Stimulated activated CD4-positive, alpha-beta T cell treated with anti-CD3 and anti-CD28 coated beads, Interleukin-2, amount 100 ng/mL, for 24 hours (primary cell): Measurements from ENCODE around the gene ITIH5.

Experiments used
- DNase-seq, 2 donors: peaks; one replicate each; pipeline ENCODE4 v3.0.0-alpha.2; 2020

The ITIH5 gene

DNA sequence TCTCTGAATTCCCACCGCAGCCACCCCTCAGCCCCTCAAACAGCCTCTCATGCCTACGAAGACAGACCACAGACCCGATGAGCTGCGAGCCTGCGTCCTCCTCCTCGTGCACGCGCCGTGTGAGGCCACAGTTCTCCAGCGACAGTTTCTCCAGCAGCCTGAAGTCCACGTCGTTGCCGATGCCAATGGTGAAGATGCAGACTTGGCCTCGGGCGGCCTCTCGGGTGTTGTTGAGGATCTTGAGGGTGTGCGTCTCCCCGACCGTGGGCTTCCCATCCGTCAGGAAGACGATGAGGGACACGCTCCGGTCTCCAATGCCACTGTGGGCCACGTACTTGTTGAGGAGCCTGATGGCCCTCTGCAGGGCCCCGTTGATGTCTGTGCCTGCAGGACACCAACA, 87.1 kb downstream of the ITIH5 start:
- DNase-seq, result no peak

DNA sequence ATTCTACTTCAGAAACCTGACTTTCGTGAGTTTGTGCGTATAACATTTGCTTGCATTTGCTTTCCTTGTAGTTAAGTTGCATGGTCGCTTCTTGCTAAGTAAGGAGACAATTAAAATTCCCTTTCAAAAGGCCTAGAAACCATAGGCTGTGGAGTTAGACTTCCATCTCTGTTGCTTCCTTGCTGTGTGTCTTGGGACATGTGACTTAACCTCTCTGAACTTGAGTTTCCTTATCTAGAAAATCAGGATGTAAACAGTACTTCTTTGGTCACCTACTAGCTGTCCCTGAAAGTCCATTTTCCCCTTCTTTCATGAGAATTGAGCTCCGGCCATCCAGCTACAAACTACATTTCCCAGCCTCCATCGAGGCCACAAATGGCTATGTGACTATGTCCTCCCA, 89.2 kb downstream of the ITIH5 start:
- no peak for DNase-seq

DNA sequence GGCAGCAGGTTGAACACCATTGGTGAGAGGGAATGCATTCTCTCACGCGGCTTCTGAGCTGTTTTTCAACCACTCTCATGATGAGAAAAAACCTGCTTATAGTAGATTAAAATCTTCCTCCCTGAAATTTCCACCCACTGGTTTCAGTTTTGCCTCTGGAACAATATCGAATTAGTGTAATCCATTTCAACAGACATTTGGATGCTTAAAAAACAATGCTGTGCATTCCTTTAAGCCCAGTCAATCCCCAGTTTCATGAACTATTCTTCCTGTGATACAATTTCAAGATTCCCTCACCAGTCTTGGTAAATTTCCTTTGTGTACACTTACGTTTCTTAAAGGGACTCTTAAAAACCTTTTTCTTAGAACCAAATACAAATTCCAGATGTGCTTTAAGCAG, 89.6 kb downstream of the ITIH5 start:
- no peak for DNase-seq

DNA sequence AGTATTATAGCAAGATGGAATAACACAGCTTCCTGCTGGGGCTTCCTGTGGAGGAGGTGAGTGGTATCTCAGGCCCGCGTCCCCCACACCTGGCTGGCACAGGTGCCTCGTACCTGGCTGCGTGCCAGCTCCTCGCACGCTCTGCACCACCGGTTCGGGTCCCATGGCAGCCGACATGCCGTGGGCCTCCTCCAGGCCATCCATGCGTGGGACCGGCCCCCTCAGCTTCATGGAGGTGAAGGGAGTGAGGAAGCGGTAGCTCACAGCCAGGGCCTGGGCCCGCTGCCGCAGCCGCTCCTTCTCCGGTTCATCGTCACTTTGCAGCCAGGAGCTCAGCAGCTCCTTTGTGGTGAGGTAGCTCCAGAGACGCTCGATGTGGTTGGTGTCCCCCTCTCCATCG, 90.4 kb downstream of the ITIH5 start:
- DNase-seq, result no peak

DNA sequence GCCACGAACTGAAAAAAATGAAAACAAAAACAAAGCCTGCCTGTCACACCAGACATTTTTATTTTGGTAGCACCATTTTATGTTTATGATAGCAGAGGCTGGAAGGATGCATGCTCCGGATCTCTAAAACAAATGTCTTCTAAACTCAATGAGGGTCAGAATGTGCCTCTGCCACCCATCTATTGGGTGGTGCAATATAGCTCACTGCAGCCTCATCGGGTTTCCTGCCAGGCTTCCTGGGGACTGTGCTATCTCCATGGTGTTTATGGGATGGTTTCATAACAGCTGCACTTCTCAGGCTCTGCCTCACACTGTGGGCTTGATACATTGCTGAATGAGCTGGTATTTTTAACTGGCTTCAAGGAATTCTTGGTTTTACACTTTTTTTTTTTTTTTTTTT, 94.4 kb downstream of the ITIH5 start:
- no peak for DNase-seq

GRCh38 chr10:7571981-7572380, 94.8 kb downstream of the ITIH5 start:
- no peak for DNase-seq

GRCh38 chr10:7567911-7568620, 98.7 kb downstream of the ITIH5 start:
- no peak for DNase-seq

DNA sequence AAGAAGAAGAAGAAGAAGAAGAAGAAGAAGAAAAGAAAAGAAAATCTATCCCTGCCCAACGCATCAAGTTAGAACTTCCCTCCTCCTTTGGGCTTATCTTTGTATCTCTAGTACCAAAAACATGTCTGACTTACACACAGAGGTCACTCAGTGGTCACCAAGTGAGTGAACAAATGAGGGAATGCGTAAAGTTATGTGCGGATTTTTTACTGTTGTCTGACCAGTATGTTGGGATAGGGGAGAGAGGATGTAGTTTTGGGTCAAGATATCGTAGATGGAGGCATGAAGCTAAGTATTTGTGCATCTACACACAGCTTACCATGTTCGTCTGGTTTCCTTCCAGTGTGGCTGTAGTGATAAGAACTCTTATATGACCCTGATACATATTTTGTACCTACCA, 99.9 kb downstream of the ITIH5 start:
- no peak for DNase-seq

DNA sequence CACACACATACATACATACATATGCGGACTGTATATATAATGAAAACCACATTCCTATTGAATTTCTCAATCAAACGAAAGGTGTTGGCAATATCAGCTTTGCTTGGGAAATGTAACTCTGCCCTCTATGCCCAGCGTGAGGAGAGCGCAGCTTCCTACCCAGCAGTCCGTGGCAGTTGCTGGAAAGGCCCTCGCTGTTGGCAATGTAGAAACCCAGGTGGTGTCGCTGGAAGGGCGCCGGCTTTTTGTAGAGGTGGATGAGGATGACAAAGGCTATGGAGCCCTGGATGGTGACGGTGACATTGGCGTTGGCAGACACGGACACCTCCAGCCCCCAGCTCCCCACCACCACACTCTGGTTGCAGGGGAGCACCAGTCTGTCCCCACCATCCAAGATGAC, 100.9 kb downstream of the ITIH5 start:
- no peak for DNase-seq

DNA sequence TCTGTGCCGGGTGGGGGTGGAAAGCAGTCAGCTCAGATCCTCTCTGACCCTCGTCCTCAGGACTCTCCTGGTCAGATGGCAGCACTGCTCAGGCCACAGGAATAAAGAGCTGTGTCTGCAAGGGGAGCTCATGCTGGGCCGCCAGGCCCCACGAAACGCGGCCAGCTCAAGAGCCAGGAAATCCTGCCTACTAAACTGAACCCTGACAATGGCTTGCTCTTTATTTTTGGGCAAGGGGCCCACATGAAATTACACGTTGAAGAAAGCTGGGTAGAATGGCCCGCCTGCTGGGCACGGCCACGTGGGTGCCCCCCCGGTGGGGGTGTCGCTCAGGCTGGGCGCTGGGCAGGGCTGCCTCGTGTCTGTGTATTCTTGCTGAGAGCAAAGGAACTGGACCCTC, 103.0 kb downstream of the ITIH5 start:
- DNase-seq, result no peak

- DNase-seq, result no peak
Measured at GRCh38 chr10:7563368-7563767, 103.4 kb downstream of the ITIH5 start.

- DNase-seq, result no peak
Measured at GRCh38 chr10:7561985-7562384, 104.8 kb downstream of the ITIH5 start.

- no peak for DNase-seq
Measured at GRCh38 chr10:7561216-7561893, 105.4 kb downstream of the ITIH5 start.

DNA sequence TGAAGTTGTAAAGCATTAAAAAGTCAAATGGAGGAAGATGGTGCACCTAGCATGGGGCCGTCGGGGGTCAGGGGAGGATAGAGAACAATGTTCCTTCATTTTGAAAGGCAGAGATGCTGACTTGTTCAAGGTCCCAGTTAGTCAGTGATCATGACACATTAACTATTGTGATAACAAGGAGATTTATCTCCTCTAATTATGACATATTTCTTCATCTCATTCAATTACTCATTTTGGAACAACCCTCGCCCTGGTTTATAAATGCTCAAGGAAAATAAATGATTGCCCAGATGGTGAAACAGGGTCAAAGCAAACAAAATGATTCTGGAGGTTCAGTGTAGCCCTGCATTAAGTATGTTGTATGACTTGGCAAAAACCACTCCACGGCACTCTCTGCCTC, 106.2 kb downstream of the ITIH5 start:
- DNase-seq, result no peak

DNA sequence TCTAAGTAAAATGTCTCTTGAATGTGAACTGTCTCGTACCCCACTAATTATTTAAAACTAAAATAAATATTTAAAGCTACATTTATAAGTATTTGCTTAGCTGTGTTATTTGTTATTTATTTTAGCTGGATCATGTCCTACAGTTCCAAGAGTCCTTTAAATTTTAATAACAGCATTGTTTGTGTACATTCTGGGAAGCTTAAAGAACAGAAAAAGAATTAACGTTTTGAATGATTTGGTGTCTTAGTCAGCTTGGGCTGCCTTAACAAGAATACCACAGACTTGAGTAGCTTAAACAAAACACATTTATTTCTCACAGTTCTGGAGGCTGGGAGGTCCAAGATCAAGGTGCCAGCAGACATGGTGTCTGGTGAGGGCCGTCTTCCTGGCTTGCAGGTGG, 107.4 kb downstream of the ITIH5 start:
- no peak for DNase-seq

- no peak for DNase-seq
Measured at GRCh38 chr10:7558036-7558435, 108.7 kb downstream of the ITIH5 start.

DNA sequence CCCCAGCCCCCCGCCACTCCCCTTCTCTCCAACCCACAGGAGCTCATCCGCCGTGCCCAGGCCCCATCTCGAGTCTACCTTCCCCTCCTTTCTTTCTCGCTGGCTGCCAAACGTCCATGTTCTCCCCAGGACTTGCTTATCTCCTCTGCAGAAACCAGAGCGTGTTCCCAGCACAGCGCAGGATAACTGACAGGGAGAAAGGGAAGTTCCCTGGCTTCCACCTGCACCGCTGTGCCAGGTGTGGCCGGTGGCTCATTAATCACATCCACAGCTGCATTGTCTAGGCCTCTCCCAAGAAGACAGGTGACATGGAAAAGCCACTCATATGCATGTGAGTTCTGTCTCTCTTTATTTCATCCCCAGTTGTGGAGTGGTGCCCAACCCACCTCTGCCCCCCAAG, 113.2 kb downstream of the ITIH5 start:
- no peak for DNase-seq

GRCh38 chr10:7551950-7552716, 114.6 kb downstream of the ITIH5 start:
- DNase-seq, result no peak

- no peak for DNase-seq
Measured at GRCh38 chr10:7551289-7551688, 115.5 kb downstream of the ITIH5 start.

DNA sequence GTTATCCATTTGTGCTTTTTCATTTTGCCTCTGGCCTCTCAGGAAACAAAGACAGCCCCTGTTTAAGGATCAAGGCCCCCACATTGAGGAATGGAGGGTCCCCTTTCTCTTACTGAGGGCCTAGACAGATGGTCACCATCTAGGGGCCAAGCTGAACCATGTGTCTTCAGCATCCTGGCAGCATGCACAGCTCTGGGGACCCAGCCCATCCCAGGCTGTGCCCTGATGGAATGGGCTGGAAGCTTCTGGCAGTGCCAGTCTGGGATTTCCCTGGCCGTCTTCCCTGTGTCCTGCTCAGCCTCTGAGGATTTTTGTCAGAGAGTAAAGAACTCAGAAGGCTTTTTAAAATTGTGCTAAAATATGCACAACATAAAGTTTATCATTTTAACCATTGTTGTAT, 116.8 kb downstream of the ITIH5 start:
- no peak for DNase-seq

DNA sequence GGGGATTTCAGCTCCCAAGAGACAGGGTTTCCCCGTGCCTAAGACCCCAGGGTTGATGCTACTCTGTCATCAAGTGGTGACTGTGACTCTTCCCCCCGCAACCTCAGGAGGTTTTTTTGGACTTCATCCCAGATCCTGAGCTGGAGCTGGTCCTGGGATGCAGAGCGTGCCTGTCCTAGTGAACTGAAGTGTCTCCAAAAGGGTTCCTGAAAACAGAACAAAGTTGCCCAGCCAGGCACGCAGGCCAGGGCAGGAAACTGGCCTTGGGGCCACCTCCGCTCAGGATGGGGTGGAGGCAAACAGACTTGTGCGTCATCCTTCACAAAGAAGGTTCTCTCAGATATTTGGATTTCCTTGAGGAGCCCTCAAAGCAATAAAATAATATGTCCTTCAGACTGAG, 118.9 kb downstream of the ITIH5 start:
- no peak for DNase-seq

DNA sequence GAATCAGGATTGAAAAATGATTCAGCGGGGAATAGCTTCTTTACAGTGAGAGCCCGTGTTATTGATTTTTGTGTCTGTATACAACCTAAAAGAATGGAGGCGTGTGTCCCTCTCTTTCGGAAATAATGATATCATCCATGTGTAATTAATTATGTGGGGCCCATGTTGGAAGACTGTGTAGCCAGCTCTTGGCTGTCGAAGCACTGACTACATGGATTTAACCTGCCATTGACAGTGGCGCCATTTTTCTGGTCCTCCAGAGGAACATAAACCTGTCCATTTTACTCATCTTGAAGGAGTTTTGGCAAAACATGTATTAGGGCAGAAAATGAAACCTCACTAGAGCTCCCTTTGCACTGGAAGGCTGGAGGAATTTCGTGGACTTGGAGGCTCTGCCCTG, 119.6 kb downstream of the ITIH5 start:
- DNase-seq, result no peak

GRCh38 chr10:7546385-7546967, 120.3 kb downstream of the ITIH5 start:
- no peak for DNase-seq

GRCh38 chr10:7545792-7546191, 121.0 kb downstream of the ITIH5 start:
- DNase-seq, result no peak
